Liver (tissue), 9 donors: Measurements from ENCODE around the gene FAM241B. TPM values are rescaled to one million over a fixed set of nuclear protein-coding genes. Genes with fewer than 3 reads are reported as not detected.

Experiments
- DNase-seq: peaks from one replicate; pipeline ENCODE4 v3.0.0-alpha.2; 2017; ENCODE audit warnings: low spot score
- H3K27ac ChIP-seq, 2 donors: one replicate each; pipeline ENCODE4 v1.7.0; 2013; ENCODE audit warnings: inconsistent platforms in 2 of 2, low read length in 2 of 2, control low read depth in 1 of 2, low read depth in 1 of 2, mild to moderate bottlenecking in 1 of 2
- H3K27me3 ChIP-seq, 4 donors: one replicate each; pipeline versions ENCODE4 v1.6.1 to v1.7.0; 2013; ENCODE audit warnings: low read length in 3 of 4, inconsistent platforms in 1 of 4, mild to moderate bottlenecking in 1 of 4, moderate library complexity in 1 of 4; ENCODE audit not compliant: control insufficient read depth in 4 of 4, insufficient read depth in 4 of 4
- H3K36me3 ChIP-seq, 4 donors: one replicate each; pipeline versions ENCODE4 v1.6.1 to v1.7.0; 2013; ENCODE audit warnings: low read length in 3 of 4, mild to moderate bottlenecking in 3 of 4, low read depth in 1 of 4, moderate library complexity in 1 of 4; ENCODE audit not compliant: control insufficient read depth in 4 of 4, insufficient read depth in 3 of 4
- H3K4me1 ChIP-seq, 4 donors: one replicate each; pipeline versions ENCODE4 v1.6.1 to v1.7.0; 2013; ENCODE audit warnings: low read length in 3 of 4, mild to moderate bottlenecking in 3 of 4, moderate library complexity in 1 of 4; ENCODE audit not compliant: control insufficient read depth in 4 of 4, insufficient read depth in 4 of 4
- H3K4me3 ChIP-seq, 3 donors: one replicate each; pipeline versions ENCODE4 v1.6.1 to v1.7.0; 2013; ENCODE audit warnings: low read length in 3 of 3, control low read depth in 1 of 3, low read depth in 1 of 3, mild to moderate bottlenecking in 1 of 3
- H3K9ac ChIP-seq, 2 donors: one replicate each; pipeline ENCODE4 v1.7.0; 2013; ENCODE audit warnings: low read length in 2 of 2, mild to moderate bottlenecking in 2 of 2, moderate library complexity in 2 of 2, control low read depth in 1 of 2, low read depth in 1 of 2
- H3K9me3 ChIP-seq, 4 donors: one replicate each; pipeline versions ENCODE4 v1.6.1 to v1.7.0; 2013; ENCODE audit warnings: low read length in 3 of 4; ENCODE audit not compliant: control insufficient read depth in 4 of 4
- ATF3 ChIP-seq: IDR thresholded peaks from 2 replicates; pipeline ENCODE4 v1.6.1; 2016; ENCODE audit warnings: antibody characterized with exemption
- CTCF ChIP-seq: fragments of 150-350 bp; IDR thresholded peaks from 2 replicates; pipeline ENCODE4 v1.5.1; 2017; ENCODE audit warnings: improper control_type of control experiment, low read depth, low read length; ENCODE audit not compliant: missing input control
- FOXA1 ChIP-seq: IDR thresholded peaks from 2 replicates; pipeline ENCODE4 v1.6.1; 2016; ENCODE audit warnings: antibody characterized with exemption
- FOXA2 ChIP-seq: IDR thresholded peaks from 2 replicates; pipeline ENCODE4 v1.6.1; 2016; ENCODE audit warnings: antibody characterized with exemption
- GABPA ChIP-seq, 2 donors: IDR thresholded peaks in 1 of 2; conservative IDR thresholded peaks in 1 of 2; 2 replicates each; pipeline ENCODE4 v1.6.1; 2016; ENCODE audit warnings: antibody characterized with exemption in 2 of 2, mild to moderate bottlenecking in 1 of 2, moderate library complexity in 1 of 2
- HNF4A ChIP-seq, 2 donors: conservative IDR thresholded peaks; 2 replicates each; pipeline ENCODE4 v1.6.1; 2016; ENCODE audit warnings: antibody characterized with exemption in 2 of 2, mild to moderate bottlenecking in 2 of 2
- HNF4G ChIP-seq: IDR thresholded peaks from 2 replicates; pipeline ENCODE4 v1.6.1; 2016; ENCODE audit warnings: antibody characterized with exemption
- JUND ChIP-seq, 2 donors: IDR thresholded peaks; 2 replicates each; pipeline ENCODE4 v1.6.1; 2016; ENCODE audit warnings: antibody characterized with exemption in 2 of 2
- MAX ChIP-seq: IDR thresholded peaks from 2 replicates; pipeline ENCODE4 v1.6.1; 2016; ENCODE audit warnings: antibody characterized with exemption
- NR2F2 ChIP-seq: IDR thresholded peaks from 2 replicates; pipeline ENCODE4 v1.6.1; 2016; ENCODE audit warnings: antibody characterized with exemption
- RAD21 ChIP-seq, 2 donors: IDR thresholded peaks; 2 replicates each; pipeline ENCODE4 v1.6.1; 2016; ENCODE audit warnings: antibody characterized with exemption in 2 of 2, mild to moderate bottlenecking in 2 of 2
- RXRA ChIP-seq, 2 donors: IDR thresholded peaks; 2 replicates each; pipeline ENCODE4 v1.6.1; 2017 to 2018; ENCODE audit warnings: antibody characterized with exemption in 2 of 2, mild to moderate bottlenecking in 1 of 2
- SP1 ChIP-seq: IDR thresholded peaks from 2 replicates; pipeline ENCODE4 v1.6.1; 2018; ENCODE audit warnings: antibody characterized with exemption, mild to moderate bottlenecking
- TAF1 ChIP-seq: conservative IDR thresholded peaks from 2 replicates; pipeline ENCODE4 v1.6.1; 2016; ENCODE audit warnings: antibody characterized with exemption, mild to moderate bottlenecking
- YY1 ChIP-seq: IDR thresholded peaks from 2 replicates; pipeline ENCODE4 v1.6.1; 2016; ENCODE audit warnings: antibody characterized with exemption, mild to moderate bottlenecking
- WGBS: extraction: QIAGEN DNeasy Blood & Tissue Kit; methylation state at CpG from one replicate; pipeline ENCODE4 v1.1.7; 2013; 5-methylcytosine and 5-hydroxymethylcytosine counted together
- polyA plus RNA-seq, 2 donors: library from polyadenylated mRNA; stranded (reverse) in 1 of 2; unstranded in 1 of 2; fragments of 200-250 nt in 1 of 2; fragments of >200 nt in 1 of 2; fragmentation: Nextera tagmentation in 1 of 2; extraction: Ambion mirVana in 1 of 2; gene quantifications; one replicate each; pipeline versions ENCODE4 v1.2.1 to v1.2.3, GENCODE V29; 2013 to 2015
- total RNA-seq, 2 donors: library from RNA; depleted of rRNA; stranded (reverse); fragments of >200 nt; gene quantifications; one replicate each; pipeline ENCODE4 v1.2.3, GENCODE V29; 2014
- TF ChIP-seq, protein P1 (sequence below): IDR thresholded peaks from 2 replicates; pipeline ENCODE4 v1.6.1; 2016; ENCODE audit warnings: antibody characterized with exemption
- TF ChIP-seq, protein P2 (sequence below): IDR thresholded peaks from 2 replicates; pipeline ENCODE4 v1.6.1; 2016; ENCODE audit warnings: antibody characterized with exemption, mild to moderate bottlenecking
- donor health status: healthy.
- donor health status: healthy.
- donor health status: healthy.
- donor health status: healthy.
- donor health status: healthy.

The FAM241B gene
- total and polyA plus RNA-seq, 4 donors = 0.84 to 2.5 (median 1.7) TPM

GRCh38 chr10:69649786-69650550 is 19.9 kb downstream of the FAM241B start (continued):
- TF ChIP-seq YY1 = no peak
- no peak for TF ChIP-seq MAX

GRCh38 chr10:69650589-69651261 is 20.7 kb downstream of the FAM241B start:
- Histone ChIP-seq H3K9ac (no peak overlapping the region), H3K4me3 (no peak overlapping the region), H3K27ac (no peak overlapping the region), H3K9me3 (no peaks in the 10 kb centered on the region), H3K27me3 (no peaks in the 10 kb centered on the region), H3K4me1 (no peaks in the 10 kb centered on the region), H3K36me3 (no peaks in the 10 kb centered on the region)
- TF ChIP-seq, protein P1, sequence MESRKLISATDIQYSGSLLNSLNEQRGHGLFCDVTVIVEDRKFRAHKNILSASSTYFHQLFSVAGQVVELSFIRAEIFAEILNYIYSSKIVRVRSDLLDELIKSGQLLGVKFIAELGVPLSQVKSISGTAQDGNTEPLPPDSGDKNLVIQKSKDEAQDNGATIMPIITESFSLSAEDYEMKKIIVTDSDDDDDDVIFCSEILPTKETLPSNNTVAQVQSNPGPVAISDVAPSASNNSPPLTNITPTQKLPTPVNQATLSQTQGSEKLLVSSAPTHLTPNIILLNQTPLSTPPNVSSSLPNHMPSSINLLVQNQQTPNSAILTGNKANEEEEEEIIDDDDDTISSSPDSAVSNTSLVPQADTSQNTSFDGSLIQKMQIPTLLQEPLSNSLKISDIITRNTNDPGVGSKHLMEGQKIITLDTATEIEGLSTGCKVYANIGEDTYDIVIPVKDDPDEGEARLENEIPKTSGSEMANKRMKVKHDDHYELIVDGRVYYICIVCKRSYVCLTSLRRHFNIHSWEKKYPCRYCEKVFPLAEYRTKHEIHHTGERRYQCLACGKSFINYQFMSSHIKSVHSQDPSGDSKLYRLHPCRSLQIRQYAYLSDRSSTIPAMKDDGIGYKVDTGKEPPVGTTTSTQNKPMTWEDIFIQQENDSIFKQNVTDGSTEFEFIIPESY = no peak
- TF ChIP-seq FOXA2 = no peak
- TF ChIP-seq RAD21 (IDR thresholded peaks at IDR 0.05) = no peak
- no peak for TF ChIP-seq HNF4G
- TF ChIP-seq SP1 = no peak
- no peak for TF ChIP-seq ATF3
- no peak for TF ChIP-seq CTCF
- TF ChIP-seq YY1 = no peak
- TF ChIP-seq, protein P2, sequence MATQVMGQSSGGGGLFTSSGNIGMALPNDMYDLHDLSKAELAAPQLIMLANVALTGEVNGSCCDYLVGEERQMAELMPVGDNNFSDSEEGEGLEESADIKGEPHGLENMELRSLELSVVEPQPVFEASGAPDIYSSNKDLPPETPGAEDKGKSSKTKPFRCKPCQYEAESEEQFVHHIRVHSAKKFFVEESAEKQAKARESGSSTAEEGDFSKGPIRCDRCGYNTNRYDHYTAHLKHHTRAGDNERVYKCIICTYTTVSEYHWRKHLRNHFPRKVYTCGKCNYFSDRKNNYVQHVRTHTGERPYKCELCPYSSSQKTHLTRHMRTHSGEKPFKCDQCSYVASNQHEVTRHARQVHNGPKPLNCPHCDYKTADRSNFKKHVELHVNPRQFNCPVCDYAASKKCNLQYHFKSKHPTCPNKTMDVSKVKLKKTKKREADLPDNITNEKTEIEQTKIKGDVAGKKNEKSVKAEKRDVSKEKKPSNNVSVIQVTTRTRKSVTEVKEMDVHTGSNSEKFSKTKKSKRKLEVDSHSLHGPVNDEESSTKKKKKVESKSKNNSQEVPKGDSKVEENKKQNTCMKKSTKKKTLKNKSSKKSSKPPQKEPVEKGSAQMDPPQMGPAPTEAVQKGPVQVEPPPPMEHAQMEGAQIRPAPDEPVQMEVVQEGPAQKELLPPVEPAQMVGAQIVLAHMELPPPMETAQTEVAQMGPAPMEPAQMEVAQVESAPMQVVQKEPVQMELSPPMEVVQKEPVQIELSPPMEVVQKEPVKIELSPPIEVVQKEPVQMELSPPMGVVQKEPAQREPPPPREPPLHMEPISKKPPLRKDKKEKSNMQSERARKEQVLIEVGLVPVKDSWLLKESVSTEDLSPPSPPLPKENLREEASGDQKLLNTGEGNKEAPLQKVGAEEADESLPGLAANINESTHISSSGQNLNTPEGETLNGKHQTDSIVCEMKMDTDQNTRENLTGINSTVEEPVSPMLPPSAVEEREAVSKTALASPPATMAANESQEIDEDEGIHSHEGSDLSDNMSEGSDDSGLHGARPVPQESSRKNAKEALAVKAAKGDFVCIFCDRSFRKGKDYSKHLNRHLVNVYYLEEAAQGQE = no peak
- TF ChIP-seq NR2F2 = no peak
- TF ChIP-seq FOXA1 = no peak
- TF ChIP-seq TAF1 = no peak
- TF ChIP-seq RXRA (IDR thresholded peaks at IDR 0.05) = no peak
- no peak for TF ChIP-seq JUND (IDR thresholded peaks at IDR 0.05)
- TF ChIP-seq HNF4A (conservative IDR thresholded peaks at IDR 0.05) = no peak
- TF ChIP-seq GABPA (IDR thresholded peaks at IDR 0.05 in 1 of 2, conservative IDR thresholded peaks at IDR 0.05 in 1 of 2) = no peak
- WGBS = 78% methylated on average over 13 of the region's 13 CpGs
- DNase-seq = no peak
